AG20443 (cell line): ENCODE results near the gene EXPH5.
"Not testable (repeated sequence)": the region's sequence is repeated elsewhere in the genome, so short reads cannot be mapped to it uniquely, and the experiment has no call there.

ENCODE experiments used
- DNase-seq: peaks from one replicate; pipeline ENCODE4 v3.0.0; 2012; ENCODE audit warnings: low spot score, mixed read lengths

EXPH5 gene

GRCh38 chr11:108599978-108600377 is 6.4 kb upstream of the EXPH5 start:
- no peak for DNase-seq

- DNase-seq = no peak
Measured at GRCh38 chr11:108597736-108598355, 4.3 kb upstream of the EXPH5 start.

GRCh38 chr11:108596701-108597100 is 3.1 kb upstream of the EXPH5 start:
- no peak for DNase-seq

- DNase-seq = no peak
Measured at GRCh38 chr11:108593923-108594434, 411 bp upstream of the EXPH5 start.

- DNase-seq = peak; percentile 52
Measured at GRCh38 chr11:108592591-108593213, 866 bp downstream of the EXPH5 start.

GRCh38 chr11:108591893-108592292 is 1.7 kb downstream of the EXPH5 start:
- DNase-seq = no peak

- no peak for DNase-seq
Measured at GRCh38 chr11:108589136-108589535, 4.4 kb downstream of the EXPH5 start.

GRCh38 chr11:108588287-108588686 is 5.3 kb downstream of the EXPH5 start:
- no peak for DNase-seq

- DNase-seq = no peak
Measured at GRCh38 chr11:108587109-108587508, 6.5 kb downstream of the EXPH5 start.

- no peak for DNase-seq
Measured at GRCh38 chr11:108586600-108586999, 7.0 kb downstream of the EXPH5 start.

- not testable (repeated sequence) for DNase-seq
Measured at GRCh38 chr11:108586185-108586584, 7.4 kb downstream of the EXPH5 start.

- DNase-seq = no peak
Measured at GRCh38 chr11:108584973-108585372, 8.6 kb downstream of the EXPH5 start.

- no peak for DNase-seq
Measured at GRCh38 chr11:108580645-108581044, 12.9 kb downstream of the EXPH5 start.

GRCh38 chr11:108580043-108580442 is 13.5 kb downstream of the EXPH5 start:
- no peak for DNase-seq

GRCh38 chr11:108576523-108576922 is 17.0 kb downstream of the EXPH5 start:
- no peak for DNase-seq

- DNase-seq = no peak
Measured at GRCh38 chr11:108574675-108575074, 18.9 kb downstream of the EXPH5 start.

GRCh38 chr11:108571001-108571400 is 22.6 kb downstream of the EXPH5 start:
- no peak for DNase-seq

GRCh38 chr11:108569896-108570295 is 23.7 kb downstream of the EXPH5 start:
- no peak for DNase-seq

GRCh38 chr11:108568195-108568858 is 25.2 kb downstream of the EXPH5 start:
- DNase-seq = no peak

GRCh38 chr11:108565653-108566052 is 27.9 kb downstream of the EXPH5 start:
- no peak for DNase-seq

- DNase-seq = no peak
Measured at GRCh38 chr11:108562746-108563581, 30.6 kb downstream of the EXPH5 start.

- peak; percentile 32 for DNase-seq
Measured at GRCh38 chr11:108561535-108561991, 32.0 kb downstream of the EXPH5 start.
